Measurements from ENCODE around the gene NES.

The NES gene, protein sequence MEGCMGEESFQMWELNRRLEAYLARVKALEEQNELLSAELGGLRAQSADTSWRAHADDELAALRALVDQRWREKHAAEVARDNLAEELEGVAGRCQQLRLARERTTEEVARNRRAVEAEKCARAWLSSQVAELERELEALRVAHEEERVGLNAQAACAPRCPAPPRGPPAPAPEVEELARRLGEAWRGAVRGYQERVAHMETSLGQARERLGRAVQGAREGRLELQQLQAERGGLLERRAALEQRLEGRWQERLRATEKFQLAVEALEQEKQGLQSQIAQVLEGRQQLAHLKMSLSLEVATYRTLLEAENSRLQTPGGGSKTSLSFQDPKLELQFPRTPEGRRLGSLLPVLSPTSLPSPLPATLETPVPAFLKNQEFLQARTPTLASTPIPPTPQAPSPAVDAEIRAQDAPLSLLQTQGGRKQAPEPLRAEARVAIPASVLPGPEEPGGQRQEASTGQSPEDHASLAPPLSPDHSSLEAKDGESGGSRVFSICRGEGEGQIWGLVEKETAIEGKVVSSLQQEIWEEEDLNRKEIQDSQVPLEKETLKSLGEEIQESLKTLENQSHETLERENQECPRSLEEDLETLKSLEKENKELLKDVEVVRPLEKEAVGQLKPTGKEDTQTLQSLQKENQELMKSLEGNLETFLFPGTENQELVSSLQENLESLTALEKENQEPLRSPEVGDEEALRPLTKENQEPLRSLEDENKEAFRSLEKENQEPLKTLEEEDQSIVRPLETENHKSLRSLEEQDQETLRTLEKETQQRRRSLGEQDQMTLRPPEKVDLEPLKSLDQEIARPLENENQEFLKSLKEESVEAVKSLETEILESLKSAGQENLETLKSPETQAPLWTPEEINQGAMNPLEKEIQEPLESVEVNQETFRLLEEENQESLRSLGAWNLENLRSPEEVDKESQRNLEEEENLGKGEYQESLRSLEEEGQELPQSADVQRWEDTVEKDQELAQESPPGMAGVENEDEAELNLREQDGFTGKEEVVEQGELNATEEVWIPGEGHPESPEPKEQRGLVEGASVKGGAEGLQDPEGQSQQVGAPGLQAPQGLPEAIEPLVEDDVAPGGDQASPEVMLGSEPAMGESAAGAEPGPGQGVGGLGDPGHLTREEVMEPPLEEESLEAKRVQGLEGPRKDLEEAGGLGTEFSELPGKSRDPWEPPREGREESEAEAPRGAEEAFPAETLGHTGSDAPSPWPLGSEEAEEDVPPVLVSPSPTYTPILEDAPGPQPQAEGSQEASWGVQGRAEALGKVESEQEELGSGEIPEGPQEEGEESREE (N-terminal part only)

DNA sequence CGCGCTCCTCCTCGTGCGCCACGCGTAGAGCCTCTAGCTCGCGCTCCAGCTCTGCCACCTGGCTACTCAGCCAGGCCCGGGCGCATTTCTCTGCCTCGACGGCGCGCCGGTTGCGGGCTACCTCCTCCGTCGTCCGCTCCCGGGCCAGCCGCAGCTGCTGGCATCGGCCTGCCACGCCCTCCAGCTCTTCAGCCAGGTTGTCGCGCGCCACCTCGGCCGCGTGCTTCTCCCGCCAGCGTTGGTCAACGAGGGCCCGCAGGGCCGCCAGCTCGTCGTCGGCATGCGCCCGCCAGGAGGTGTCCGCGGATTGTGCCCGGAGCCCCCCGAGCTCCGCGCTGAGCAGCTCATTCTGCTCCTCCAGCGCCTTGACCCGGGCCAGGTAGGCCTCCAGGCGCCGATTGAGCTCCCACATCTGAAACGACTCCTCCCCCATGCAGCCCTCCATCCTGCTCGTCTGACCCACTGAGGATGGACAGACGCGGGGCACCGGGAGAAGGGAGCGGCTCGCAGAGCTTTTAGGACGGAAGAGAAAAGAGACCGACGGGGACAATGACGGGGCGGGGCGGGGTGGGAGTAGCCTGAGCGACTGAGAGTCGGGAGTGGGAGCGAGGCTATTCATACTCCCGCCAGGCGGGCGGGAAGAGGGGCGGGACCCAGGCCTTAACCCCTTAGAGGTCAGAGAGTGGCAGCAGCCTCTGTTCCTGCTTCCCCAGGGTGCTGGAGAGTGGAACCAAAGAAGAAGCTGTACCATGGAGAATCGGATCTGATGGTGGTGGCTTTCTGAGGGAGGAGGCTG, at the start of gene NES:
NES (minus strand) TSS at position 588 of the 796 bp plus-strand sequence; CDS start at position 445, 143 bp downstream.
- DNase-seq: peak; percentile 93

DNA sequence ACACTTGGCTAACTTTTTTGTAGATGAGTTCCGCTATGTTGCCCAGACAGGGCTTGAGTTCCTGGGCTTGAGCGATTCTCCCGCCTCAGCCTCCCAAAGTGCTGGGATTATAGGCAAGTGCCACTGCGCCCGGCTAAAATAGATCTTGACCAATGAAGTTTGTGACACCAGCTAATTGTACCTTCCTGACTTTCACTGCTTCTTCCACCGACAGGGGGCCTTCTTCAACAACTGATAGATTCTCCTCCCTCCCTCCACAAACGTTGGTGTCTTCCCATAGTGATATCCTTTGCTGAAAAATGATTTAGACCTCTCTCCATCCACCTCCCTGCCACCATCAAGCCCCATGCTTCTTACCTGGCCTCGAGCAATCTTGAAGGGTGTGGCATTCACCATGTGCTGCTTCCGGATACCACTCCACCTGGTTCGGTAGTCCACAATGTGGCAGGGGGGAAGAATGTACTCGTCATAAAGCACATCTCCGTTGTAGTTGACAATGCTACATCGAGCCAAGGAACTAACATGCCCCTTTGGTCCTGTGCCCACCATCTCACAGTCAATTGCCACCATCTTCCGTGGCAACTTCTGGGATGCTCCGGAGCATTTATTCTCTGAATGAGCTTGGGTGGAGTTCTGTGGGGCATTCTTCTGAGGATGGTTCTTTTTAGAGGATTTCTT, 49.5 kb upstream of the NES start:
- DNase-seq: peak; percentile 61

DNA sequence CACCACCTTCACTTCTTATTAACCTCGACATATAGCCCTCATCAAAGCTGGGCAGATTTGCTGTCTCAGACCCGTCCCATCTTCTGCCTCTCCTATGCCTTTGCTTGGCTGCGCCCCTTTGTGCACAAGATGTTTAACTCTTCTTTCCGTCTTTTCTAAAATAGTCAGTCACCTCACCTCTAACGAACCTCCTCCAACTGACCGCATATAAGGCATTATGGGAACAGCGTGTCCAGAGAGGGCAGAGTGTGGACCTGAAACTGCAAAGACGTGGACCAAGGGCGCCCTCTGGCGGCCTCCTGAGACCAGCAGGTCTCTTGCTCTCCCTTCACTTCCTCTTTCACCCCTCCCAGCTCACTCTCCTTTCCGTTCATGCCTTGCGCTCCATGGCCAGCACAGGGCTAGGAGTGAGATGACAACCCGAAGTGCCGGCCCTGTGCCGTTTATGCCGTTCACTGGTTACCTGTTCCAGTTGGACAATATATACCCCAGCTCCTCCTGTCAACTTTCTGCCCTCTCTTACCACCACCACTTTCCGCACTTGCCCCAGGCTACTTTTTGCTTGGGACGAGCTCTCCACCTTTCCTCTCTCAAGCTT, 48.6 kb upstream of the NES start:
- DNase-seq: peak; percentile 93

DNA sequence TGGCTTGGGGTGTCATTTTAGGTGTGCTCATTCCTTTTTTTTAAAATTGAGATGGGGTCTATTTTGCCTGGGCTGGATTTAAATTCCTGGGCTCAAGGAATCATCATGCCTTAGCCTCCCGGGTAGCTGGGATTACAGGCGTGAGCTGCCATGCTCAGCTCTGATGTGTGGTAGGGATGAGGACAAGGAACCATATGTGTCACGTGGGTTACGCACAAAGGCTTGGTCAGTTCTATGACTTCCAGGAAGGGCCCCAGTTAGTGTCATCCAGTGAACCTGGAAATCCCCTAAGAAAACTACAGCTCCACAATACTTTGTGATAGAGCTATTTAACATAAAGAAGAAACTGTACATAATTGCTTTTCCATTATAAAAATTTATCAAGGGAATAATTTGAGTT, 44.3 kb upstream of the NES start:
- no peak for DNase-seq

DNA sequence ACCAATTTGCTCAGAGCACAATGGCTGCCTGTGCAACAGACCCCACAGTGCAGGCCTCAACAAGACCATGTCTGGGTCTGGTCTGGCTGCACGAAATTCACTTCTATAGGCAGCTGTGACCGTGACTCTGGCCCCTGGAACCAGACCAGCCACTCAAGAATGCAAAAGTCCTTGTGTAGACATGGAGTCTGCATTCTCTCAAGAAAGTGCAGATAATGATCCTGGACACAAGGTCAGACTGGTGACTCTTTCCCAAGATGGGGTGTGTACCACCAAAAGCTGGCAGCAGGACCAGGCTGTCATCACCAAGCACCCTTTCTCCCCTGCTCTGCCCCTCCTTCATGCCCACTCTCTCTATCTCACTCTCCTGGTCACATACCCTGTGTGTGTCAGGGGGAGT, 43.9 kb upstream of the NES start:
- no peak for DNase-seq

DNA sequence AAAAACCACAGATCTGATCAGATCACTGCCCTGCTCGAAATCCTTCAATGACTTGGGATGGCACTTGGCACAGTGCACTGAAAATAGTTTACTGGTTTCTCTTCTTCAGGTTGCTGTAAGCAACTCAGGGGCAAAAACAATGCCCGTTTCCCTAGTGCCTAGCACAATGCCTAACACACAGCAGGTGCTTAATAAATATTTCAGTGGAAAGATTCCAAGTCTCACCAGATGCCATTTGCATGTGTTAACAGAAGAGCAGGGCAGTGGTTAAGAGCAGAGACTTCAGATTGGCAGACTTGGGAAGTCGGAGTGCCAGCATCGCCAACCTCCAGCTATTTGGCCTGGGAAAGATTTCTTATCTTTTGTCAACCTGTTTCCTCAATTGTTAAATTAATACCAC, 40.1 kb upstream of the NES start:
- DNase-seq: no peak

DNA sequence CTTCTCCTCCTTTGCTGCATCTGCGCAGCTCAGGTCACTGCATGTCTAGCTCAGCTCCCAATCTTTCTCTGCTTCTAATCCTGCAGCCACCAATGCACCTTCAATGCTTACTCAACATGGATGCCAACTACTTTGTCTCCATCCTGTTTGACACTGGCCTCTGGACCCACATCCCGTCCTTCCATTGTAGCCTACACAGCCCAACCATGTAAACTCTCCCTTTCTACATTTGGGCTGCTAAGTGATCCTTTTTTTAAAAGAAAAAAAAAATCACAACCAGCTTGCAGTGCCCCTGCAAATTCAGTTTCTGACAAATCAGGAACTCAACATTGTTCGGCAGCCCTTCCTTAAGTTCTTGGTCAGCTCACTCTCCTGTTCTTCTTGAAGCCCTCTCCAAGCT, 37.6 kb upstream of the NES start:
- DNase-seq: no peak

DNA sequence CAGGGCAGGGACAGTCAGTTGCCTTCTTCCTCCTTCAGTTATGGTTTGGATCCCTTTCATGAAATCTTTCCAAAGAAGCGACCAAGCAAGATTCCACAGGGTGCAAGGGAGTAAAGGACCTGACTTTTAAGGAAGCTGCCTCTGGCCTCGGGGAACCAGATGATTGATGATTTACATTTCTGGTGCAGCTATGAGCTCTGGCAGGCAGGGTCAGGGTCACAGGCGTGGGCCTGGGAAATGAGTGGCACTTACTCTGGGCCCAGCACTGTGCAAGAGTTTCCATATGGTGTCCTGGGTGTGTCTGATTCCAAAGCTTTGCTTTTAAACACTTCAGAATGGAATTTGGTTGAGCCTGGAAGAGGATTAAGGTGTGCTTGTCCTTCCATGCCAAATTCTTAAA, 35.4 kb upstream of the NES start:
- DNase-seq: no peak

DNA sequence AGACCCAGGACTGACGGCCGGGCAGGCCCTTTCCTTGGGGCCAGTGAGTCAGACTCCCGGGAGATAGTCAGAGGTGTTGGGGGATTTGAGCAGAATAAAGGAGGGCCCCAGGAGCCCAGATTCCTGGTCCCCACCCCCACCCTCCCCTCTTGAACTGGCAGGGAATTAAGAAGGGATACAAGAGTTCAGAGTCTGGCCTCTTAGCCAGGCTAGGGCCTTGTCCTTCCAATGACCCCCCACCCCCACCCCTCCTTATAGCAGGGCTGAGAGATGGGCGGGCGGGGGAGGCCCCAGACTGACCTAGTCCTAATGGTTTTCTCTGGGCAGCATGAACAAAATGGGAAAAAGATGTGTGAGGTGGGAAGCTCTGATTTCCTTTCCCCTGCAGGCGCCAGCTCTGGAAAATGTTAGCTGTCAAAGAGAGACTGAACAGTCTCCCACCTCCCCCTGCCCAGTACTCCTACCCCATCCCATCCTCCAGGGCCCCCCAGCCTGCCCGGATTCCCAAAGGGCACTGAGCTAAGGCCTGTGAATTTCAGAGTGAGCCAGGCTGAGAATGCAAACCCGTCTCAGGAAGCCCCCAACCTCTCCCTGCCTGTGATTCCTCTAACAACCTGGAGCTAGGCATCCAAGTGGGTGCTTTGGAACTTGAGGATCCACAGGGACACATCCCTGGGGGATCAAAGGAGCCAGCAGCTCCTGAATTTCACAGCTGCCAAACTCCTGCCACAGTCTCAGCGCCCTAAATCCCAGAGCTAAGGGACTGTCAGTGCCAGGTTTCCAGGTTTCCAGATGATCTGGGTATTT, 34.0 kb upstream of the NES start:
- peak; percentile 78 for DNase-seq

DNA sequence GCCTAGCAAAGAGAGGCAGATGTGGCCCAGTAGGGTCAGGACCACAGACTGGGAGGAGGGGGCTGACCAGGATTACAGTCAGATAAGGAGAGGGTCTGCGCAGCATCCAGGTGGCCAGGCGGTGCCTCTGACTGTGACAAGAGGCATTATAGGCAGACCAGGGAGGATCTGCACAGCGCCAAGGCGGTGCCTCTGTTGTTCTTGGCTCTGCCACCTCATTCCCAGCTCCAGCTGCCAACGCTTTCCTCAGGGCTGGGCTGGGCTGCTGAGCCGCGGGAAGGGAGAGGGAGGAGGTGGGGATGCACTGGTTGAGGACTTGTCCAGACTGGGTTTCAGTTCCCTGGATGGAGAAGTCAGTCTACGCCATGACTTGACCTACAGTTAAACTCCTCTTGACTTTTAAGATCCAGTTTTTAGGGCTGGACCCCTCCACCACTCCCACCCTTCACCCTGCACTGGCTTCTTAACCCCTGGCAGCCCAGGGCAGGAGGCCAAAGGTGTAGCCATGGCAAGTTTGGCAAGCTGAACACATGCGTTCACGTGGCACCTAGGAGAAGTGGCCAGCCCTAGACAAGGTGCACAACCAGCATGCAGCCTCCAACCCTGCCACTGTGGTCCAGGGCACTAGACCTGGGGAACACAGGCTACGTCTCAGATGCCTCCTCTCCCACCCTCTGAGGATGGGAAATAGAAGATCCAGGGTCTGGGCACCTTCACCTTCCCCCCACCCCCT, 32.7 kb upstream of the NES start:
- DNase-seq: peak; percentile 88

DNA sequence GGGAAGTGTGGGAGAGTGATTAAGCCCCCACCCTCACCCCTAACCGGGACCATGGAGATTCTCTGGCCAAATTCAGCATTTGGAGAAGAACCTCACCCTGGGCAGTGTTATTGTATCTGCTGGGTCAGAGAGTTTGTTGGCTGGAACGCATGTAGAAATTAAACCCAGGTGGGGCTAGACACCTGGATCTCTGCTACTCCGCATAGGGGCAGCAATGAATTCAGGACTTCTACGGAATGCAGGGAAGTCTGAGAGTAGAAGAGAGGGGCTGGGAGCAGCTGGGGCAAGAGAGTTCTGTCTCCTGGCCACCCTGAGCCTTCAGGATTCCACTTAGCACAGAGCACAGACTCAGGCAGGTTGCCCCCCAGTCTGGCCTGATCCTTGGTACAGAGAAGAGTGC, 31.8 kb upstream of the NES start:
- DNase-seq: no peak

DNA sequence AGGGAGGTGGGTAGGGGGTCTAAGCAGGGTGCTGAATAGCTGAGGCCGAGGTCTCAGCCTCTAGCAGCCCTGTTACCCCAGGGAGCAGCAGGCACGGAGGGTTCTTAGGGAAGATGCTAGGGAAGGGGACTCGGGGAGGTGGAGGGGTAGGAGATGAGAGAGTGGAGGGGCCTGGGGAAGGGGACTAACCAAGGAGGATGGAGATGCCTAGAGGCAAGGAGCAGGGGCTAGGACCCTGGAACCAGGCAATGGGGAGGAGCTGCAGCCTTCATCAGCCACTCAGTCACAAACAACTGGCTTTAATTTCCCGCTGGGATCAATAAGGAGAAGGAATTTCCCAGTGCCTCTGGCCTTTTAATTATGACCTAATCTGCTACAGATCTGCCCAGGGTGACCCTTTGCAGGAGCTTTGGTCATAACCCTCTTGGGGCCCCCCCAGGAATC, 31.0 kb upstream of the NES start:
- DNase-seq: no peak

DNA sequence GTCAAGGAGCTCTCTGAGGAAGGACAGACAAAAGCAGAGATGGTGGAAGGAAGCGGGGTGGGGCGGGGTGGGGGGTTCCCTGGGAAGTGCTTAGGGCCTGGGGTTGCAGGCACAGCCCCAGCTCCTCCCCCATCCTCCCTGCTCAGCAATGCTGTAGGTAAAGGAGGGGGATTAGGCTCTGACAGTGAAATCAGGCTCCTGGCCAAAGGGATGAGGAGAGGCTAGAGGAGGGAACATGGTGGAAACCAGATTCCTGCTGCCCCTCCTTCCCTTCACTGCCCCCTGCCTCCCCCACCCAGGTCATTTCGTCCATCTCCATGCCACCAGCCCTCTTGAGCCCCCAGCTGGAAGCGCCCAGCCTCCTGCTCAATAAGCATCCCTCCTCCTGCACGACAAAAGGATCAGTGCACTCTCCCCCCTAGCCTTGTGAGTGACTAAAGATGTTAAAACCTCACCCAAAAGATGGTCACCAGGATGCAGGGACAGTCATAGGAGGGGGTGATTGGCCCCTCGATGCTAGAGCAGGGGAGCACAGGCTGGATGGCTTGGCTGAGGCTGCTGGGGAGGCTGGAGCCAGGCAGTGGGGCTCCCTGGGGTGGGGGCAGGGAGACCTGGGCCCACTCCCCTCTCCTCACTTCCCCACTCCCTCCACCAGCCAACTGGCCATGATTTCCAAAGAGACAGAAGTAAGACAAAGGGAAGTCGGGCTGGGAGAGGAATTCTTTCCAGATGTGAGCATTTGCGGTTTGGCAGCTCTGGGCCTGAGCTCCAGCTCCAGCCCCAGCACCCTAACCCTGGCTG, 30.4 kb upstream of the NES start:
- peak; percentile 85 for DNase-seq

DNA sequence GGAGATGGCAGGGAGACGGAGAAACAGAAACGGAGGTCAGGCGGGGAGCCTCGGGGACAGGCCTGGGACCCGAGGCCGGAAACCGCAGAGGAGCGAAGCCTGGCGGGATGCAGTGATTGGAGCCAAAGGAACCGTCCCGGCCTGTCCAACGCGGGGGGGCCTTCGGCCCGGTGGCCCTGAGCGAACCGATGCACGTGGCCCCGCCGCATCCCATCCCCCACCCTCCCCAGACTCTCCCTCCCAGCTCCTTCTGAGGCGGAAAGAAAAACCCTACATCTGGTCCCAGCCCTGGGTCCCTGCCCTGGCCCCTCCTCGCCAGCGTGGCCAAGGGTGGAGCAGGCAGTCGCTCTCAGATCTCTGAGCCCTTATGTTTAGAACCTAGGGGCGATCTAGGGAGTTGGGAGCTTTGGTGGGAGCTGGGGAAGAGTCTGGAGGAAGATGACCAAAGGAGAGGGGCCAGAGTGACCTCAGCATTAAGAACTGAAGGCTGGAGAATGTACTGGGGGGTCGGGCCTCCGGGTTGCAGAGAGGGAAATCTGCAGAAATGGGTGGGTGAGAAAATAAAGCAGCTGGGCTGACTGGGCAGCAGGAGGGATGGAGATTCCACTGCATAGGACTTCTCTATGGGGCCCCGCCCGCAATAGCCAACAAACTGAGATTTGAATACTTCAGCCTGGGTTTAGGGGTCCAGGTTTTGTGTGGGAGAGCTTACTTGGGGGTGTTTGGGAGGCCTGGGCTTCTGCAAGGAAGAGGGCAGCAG, 29.6 kb upstream of the NES start:
- DNase-seq: peak; percentile 94

DNA sequence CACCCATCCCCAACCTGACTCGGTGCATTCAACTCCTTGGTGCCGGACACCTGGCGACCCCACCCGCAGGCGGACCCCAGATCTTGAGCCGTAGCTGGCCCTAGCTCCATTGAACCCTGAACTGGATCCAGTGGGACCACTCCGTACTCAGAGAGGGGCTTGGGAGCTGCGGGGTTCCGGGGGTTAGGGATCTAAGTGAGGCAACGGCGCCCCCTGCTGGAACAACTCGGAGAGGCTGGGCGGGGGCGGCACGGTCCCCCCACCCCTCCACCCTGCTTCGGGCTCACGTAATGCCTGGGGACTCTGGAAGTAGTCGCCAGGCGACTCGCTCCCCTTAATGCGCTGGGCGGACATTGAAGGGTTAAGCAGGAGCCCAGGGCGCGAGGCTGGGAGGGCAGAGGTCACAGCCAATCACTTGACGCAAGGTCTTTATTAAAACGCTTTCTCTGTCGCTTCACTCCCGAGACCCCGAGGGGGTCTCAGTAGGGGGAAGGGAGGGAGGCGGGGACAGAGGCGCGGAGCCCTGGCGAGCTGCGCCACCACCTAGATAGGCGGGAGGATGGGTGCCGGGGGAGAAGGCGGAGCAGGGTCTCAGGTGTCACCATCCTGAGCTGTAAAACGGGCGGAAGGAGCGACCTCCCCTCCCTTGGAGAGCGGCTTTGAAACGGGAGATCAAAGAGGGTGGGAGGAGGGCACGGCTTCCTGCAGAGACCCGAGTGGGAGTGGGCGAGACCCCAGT, 28.9 kb upstream of the NES start:
- DNase-seq: peak; percentile 91

DNA sequence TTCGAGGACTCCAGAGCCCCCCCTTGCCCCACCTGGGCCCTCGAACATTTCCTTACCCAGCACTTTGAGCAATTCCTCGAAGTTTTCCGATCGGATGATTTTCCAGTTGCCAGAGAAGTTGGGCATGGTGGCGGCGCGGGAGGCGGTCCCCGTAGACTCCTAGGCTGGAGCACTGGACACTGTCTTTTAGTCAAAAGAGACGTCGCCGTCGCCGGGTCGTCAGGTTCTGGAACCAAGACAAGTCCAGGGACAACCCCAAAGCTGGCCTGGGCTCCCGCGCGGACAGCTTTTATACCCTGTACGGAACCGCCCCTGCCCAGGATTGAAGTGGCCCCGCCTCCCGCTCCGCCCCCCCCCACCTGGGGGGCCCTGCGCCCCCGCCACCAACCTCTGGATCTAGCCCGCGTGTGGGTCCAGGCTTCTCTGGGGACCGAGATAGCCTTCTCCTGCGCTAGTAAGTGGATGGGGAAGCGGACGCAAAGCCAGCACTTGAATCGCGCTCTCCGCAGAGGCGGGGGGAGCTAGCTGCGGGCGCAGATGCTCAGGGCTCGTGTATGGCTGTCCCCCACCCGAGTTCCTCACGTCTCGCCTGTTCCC, 28.2 kb upstream of the NES start, which contains the start of gene CRABP2:
CRABP2 (minus strand) TSS at position 263 of the 597 bp plus-strand sequence; CDS start at position 126, 137 bp downstream.
- no peak for DNase-seq

DNA sequence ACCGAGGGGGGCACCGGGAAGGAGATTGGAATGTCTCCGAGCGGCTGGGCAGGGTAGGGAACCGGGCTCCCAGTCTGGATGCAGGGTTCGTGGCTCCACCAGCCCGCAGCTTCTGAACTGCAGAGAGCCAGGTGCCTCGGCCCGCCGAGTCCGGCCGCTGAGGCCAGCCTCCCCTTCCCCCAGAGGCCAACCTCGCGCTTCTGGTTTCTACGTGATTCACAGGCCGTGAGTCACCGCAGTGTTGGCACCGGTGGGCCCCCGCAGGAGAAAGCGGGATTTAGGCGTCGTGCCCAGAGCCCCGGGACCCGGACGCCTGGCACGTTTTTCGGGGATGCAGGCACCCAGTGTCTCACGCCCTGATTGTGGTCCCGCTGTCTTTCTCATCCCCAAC, 27.7 kb upstream of the NES start:
- peak; percentile 65 for DNase-seq

Measured in femur (tissue), 1 donor.